ENCODE results near the gene DUS4L.

GRCh38 chr7:107597582-107597916 lies 33.8 kb downstream of the DUS4L start:
- TF ChIP-seq CTCF (conservative IDR thresholded peaks at IDR 0.05; ENCODE audit: low read depth, low read length) (no peak), EZH2 (IDR thresholded peaks at IDR 0.05; ENCODE audit: borderline replicate concordance, low read depth, low read length, poor library complexity, severe bottlenecking) (no peak)
